Liver (tissue), 9 donors: Measurements from ENCODE around the gene PLA2G3. TPM values are rescaled to one million over a fixed set of nuclear protein-coding genes. Genes with fewer than 3 reads are reported as not detected.

Experiments
- DNase-seq: peaks from one replicate; pipeline ENCODE4 v3.0.0-alpha.2; 2017; ENCODE audit warnings: low spot score
- H3K27ac ChIP-seq, 2 donors: one replicate each; pipeline ENCODE4 v1.7.0; 2013; ENCODE audit warnings: inconsistent platforms in 2 of 2, low read length in 2 of 2, control low read depth in 1 of 2, low read depth in 1 of 2, mild to moderate bottlenecking in 1 of 2
- H3K27me3 ChIP-seq, 4 donors: one replicate each; pipeline versions ENCODE4 v1.6.1 to v1.7.0; 2013; ENCODE audit warnings: low read length in 3 of 4, inconsistent platforms in 1 of 4, mild to moderate bottlenecking in 1 of 4, moderate library complexity in 1 of 4; ENCODE audit not compliant: control insufficient read depth in 4 of 4, insufficient read depth in 4 of 4
- H3K36me3 ChIP-seq, 4 donors: one replicate each; pipeline versions ENCODE4 v1.6.1 to v1.7.0; 2013; ENCODE audit warnings: low read length in 3 of 4, mild to moderate bottlenecking in 3 of 4, low read depth in 1 of 4, moderate library complexity in 1 of 4; ENCODE audit not compliant: control insufficient read depth in 4 of 4, insufficient read depth in 3 of 4
- H3K4me1 ChIP-seq, 4 donors: one replicate each; pipeline versions ENCODE4 v1.6.1 to v1.7.0; 2013; ENCODE audit warnings: low read length in 3 of 4, mild to moderate bottlenecking in 3 of 4, moderate library complexity in 1 of 4; ENCODE audit not compliant: control insufficient read depth in 4 of 4, insufficient read depth in 4 of 4
- H3K4me3 ChIP-seq, 3 donors: one replicate each; pipeline versions ENCODE4 v1.6.1 to v1.7.0; 2013; ENCODE audit warnings: low read length in 3 of 3, control low read depth in 1 of 3, low read depth in 1 of 3, mild to moderate bottlenecking in 1 of 3
- H3K9ac ChIP-seq, 2 donors: one replicate each; pipeline ENCODE4 v1.7.0; 2013; ENCODE audit warnings: low read length in 2 of 2, mild to moderate bottlenecking in 2 of 2, moderate library complexity in 2 of 2, control low read depth in 1 of 2, low read depth in 1 of 2
- H3K9me3 ChIP-seq, 4 donors: one replicate each; pipeline versions ENCODE4 v1.6.1 to v1.7.0; 2013; ENCODE audit warnings: low read length in 3 of 4; ENCODE audit not compliant: control insufficient read depth in 4 of 4
- EGR1 ChIP-seq, 2 donors: IDR thresholded peaks; 2 replicates each; pipeline ENCODE4 v1.6.1; 2016 to 2018; ENCODE audit warnings: antibody characterized with exemption in 2 of 2, low read depth in 2 of 2
- FOXA1 ChIP-seq: IDR thresholded peaks from 2 replicates; pipeline ENCODE4 v1.6.1; 2016; ENCODE audit warnings: antibody characterized with exemption
- GABPA ChIP-seq, 2 donors: IDR thresholded peaks in 1 of 2; conservative IDR thresholded peaks in 1 of 2; 2 replicates each; pipeline ENCODE4 v1.6.1; 2016; ENCODE audit warnings: antibody characterized with exemption in 2 of 2, mild to moderate bottlenecking in 1 of 2, moderate library complexity in 1 of 2
- HNF4G ChIP-seq: IDR thresholded peaks from 2 replicates; pipeline ENCODE4 v1.6.1; 2016; ENCODE audit warnings: antibody characterized with exemption
- JUND ChIP-seq, 2 donors: IDR thresholded peaks; 2 replicates each; pipeline ENCODE4 v1.6.1; 2016; ENCODE audit warnings: antibody characterized with exemption in 2 of 2
- NR2F2 ChIP-seq: IDR thresholded peaks from 2 replicates; pipeline ENCODE4 v1.6.1; 2016; ENCODE audit warnings: antibody characterized with exemption
- RAD21 ChIP-seq, 2 donors: IDR thresholded peaks; 2 replicates each; pipeline ENCODE4 v1.6.1; 2016; ENCODE audit warnings: antibody characterized with exemption in 2 of 2, mild to moderate bottlenecking in 2 of 2
- RXRA ChIP-seq, 2 donors: IDR thresholded peaks; 2 replicates each; pipeline ENCODE4 v1.6.1; 2017 to 2018; ENCODE audit warnings: antibody characterized with exemption in 2 of 2, mild to moderate bottlenecking in 1 of 2
- SP1 ChIP-seq: IDR thresholded peaks from 2 replicates; pipeline ENCODE4 v1.6.1; 2018; ENCODE audit warnings: antibody characterized with exemption, mild to moderate bottlenecking
- TAF1 ChIP-seq: conservative IDR thresholded peaks from 2 replicates; pipeline ENCODE4 v1.6.1; 2016; ENCODE audit warnings: antibody characterized with exemption, mild to moderate bottlenecking
- WGBS: extraction: QIAGEN DNeasy Blood & Tissue Kit; methylation state at CpG from one replicate; pipeline ENCODE4 v1.1.7; 2013; 5-methylcytosine and 5-hydroxymethylcytosine counted together
- polyA plus RNA-seq, 2 donors: library from polyadenylated mRNA; stranded (reverse) in 1 of 2; unstranded in 1 of 2; fragments of 200-250 nt in 1 of 2; fragments of >200 nt in 1 of 2; fragmentation: Nextera tagmentation in 1 of 2; extraction: Ambion mirVana in 1 of 2; gene quantifications; one replicate each; pipeline versions ENCODE4 v1.2.1 to v1.2.3, GENCODE V29; 2013 to 2015
- total RNA-seq, 2 donors: library from RNA; depleted of rRNA; stranded (reverse); fragments of >200 nt; gene quantifications; one replicate each; pipeline ENCODE4 v1.2.3, GENCODE V29; 2014
- TF ChIP-seq, protein P1 (sequence below): IDR thresholded peaks from 2 replicates; pipeline ENCODE4 v1.6.1; 2016; ENCODE audit warnings: antibody characterized with exemption, mild to moderate bottlenecking
- TF ChIP-seq, protein P2 (sequence below): IDR thresholded peaks from 2 replicates; pipeline ENCODE4 v1.6.1; 2016; ENCODE audit warnings: antibody characterized with exemption
- TF ChIP-seq, protein P3 (sequence below): IDR thresholded peaks from 2 replicates; pipeline ENCODE4 v1.6.1; 2016; ENCODE audit warnings: antibody characterized with exemption
- TF ChIP-seq, protein P4 (sequence below): IDR thresholded peaks from 2 replicates; pipeline ENCODE4 v1.6.1; 2016; ENCODE audit warnings: antibody characterized with exemption
- TF ChIP-seq, protein P5 (sequence below): fragments of 150-350 bp; IDR thresholded peaks from 2 replicates; pipeline ENCODE4 v1.5.1; 2017; ENCODE audit warnings: improper control_type of control experiment, low read depth, low read length; ENCODE audit not compliant: missing input control
- donor health status: healthy.
- donor health status: healthy.
- donor health status: healthy.
- donor health status: healthy.
- donor health status: healthy.

Gene PLA2G3
- total and polyA plus RNA-seq, 4 donors: not detected

DNA sequence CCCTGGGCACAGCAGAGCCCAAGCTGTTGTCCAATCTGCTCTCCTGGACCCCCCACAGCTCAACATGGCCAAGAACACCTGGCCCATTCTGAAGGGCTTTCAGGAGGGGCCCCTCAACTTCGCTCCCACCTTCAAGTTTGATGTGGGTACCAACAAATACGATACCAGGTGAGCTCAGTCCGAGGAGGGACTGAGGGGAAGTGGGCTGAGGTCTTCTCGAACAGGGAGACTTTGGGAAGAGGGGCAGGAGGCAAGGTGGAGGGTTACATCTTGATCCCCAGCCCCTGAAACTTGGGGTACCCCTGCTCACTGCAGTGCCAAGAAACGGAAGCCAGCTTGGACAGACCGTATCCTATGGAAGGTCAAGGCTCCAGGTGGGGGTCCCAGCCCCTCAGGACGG lies 12.2 kb downstream of the PLA2G3 start:
- Histone ChIP-seq H3K9me3 (no peaks in the 10 kb centered on the region), H3K9ac (no peak overlapping the region), H3K4me3 (no peak overlapping the region), H3K27me3 (no peaks in the 10 kb centered on the region), H3K27ac (no peak overlapping the region), H3K4me1 (peaks cover 0 to under 1% (median 0%) of the 10 kb centered on the region in 4 donors), H3K36me3 (no peaks in the 10 kb centered on the region)
- TF ChIP-seq TAF1 (no peak), JUND (IDR thresholded peaks at IDR 0.05) (no peak), GABPA (IDR thresholded peaks at IDR 0.05 in 1 of 2, conservative IDR thresholded peaks at IDR 0.05 in 1 of 2) (no peak), HNF4G (no peak), SP1 (no peak)
- DNase-seq: no peak
- WGBS: 92% methylated on average over 7 of the region's 7 CpGs

DNA sequence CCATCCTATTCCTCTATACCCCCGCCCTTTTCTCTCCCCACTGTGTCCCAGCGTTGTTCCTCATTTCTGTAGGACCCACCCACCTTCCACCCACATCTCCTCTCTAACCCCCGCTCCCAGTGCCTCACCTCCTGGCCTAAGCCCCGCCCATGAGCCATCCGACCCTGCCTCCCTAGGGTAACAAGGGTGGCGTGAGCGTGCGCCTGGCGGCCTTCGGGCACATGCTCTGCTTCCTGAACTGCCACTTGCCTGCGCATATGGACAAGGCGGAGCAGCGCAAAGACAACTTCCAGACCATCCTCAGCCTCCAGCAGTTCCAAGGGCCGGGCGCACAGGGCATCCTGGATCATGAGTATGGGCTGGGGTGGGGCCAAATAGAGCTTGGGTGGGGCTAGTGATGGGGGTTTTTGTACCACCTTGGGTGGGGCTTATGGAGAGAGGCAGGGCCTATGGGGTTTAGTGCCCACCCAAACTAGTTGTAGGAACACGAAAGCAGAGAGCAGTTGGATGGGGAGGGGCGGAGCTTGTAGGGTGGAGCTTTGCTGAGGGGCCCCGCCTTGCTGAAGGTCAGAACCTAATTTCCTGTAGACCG lies 13.0 kb downstream of the PLA2G3 start:
- Histone ChIP-seq H3K9me3 (no peaks in the 10 kb centered on the region), H3K4me3 (no peak overlapping the region), H3K36me3 (no peaks in the 10 kb centered on the region), H3K9ac (no peak overlapping the region), H3K27me3 (no peaks in the 10 kb centered on the region), H3K4me1 (peaks cover 0 to 9% (median 3%) of the 10 kb centered on the region in 4 donors), H3K27ac (no peak overlapping the region)
- no peak for DNase-seq
- TF ChIP-seq, protein P1, sequence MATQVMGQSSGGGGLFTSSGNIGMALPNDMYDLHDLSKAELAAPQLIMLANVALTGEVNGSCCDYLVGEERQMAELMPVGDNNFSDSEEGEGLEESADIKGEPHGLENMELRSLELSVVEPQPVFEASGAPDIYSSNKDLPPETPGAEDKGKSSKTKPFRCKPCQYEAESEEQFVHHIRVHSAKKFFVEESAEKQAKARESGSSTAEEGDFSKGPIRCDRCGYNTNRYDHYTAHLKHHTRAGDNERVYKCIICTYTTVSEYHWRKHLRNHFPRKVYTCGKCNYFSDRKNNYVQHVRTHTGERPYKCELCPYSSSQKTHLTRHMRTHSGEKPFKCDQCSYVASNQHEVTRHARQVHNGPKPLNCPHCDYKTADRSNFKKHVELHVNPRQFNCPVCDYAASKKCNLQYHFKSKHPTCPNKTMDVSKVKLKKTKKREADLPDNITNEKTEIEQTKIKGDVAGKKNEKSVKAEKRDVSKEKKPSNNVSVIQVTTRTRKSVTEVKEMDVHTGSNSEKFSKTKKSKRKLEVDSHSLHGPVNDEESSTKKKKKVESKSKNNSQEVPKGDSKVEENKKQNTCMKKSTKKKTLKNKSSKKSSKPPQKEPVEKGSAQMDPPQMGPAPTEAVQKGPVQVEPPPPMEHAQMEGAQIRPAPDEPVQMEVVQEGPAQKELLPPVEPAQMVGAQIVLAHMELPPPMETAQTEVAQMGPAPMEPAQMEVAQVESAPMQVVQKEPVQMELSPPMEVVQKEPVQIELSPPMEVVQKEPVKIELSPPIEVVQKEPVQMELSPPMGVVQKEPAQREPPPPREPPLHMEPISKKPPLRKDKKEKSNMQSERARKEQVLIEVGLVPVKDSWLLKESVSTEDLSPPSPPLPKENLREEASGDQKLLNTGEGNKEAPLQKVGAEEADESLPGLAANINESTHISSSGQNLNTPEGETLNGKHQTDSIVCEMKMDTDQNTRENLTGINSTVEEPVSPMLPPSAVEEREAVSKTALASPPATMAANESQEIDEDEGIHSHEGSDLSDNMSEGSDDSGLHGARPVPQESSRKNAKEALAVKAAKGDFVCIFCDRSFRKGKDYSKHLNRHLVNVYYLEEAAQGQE: no peak
- TF ChIP-seq JUND (IDR thresholded peaks at IDR 0.05) (no peak), RXRA (IDR thresholded peaks at IDR 0.05) (no peak), HNF4G (no peak), NR2F2 (no peak), TAF1 (no peak), SP1 (no peak), FOXA1 (no peak)
- TF ChIP-seq, protein P2, sequence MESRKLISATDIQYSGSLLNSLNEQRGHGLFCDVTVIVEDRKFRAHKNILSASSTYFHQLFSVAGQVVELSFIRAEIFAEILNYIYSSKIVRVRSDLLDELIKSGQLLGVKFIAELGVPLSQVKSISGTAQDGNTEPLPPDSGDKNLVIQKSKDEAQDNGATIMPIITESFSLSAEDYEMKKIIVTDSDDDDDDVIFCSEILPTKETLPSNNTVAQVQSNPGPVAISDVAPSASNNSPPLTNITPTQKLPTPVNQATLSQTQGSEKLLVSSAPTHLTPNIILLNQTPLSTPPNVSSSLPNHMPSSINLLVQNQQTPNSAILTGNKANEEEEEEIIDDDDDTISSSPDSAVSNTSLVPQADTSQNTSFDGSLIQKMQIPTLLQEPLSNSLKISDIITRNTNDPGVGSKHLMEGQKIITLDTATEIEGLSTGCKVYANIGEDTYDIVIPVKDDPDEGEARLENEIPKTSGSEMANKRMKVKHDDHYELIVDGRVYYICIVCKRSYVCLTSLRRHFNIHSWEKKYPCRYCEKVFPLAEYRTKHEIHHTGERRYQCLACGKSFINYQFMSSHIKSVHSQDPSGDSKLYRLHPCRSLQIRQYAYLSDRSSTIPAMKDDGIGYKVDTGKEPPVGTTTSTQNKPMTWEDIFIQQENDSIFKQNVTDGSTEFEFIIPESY: no peak
- TF ChIP-seq, protein P3, sequence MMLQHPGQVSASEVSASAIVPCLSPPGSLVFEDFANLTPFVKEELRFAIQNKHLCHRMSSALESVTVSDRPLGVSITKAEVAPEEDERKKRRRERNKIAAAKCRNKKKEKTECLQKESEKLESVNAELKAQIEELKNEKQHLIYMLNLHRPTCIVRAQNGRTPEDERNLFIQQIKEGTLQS: no peak
- TF ChIP-seq, protein P4, sequence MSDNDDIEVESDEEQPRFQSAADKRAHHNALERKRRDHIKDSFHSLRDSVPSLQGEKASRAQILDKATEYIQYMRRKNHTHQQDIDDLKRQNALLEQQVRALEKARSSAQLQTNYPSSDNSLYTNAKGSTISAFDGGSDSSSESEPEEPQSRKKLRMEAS: no peak
- WGBS: 66% methylated on average over 19 of the region's 19 CpGs

DNA sequence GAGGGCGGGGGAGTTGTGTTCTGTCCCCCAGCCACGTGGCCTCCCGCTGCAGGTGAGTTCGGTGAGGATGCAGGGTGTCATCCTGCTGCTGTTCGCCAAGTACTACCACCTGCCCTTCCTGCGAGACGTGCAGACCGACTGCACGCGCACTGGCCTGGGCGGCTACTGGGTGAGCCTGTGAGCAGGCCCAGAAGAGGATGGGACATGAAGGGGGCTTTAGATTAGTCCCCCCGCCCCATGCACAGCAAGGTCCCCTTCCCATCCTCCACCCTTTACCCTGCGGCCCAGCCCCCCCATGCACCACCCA lies 13.5 kb downstream of the PLA2G3 start:
- Histone ChIP-seq H3K4me3 (no peak overlapping the region), H3K4me1 (peaks cover 0 to 9% (median 3%) of the 10 kb centered on the region in 4 donors), H3K36me3 (no peaks in the 10 kb centered on the region), H3K27me3 (no peaks in the 10 kb centered on the region), H3K27ac (no peak overlapping the region), H3K9ac (no peak overlapping the region), H3K9me3 (no peaks in the 10 kb centered on the region)
- TF ChIP-seq, protein P5, sequence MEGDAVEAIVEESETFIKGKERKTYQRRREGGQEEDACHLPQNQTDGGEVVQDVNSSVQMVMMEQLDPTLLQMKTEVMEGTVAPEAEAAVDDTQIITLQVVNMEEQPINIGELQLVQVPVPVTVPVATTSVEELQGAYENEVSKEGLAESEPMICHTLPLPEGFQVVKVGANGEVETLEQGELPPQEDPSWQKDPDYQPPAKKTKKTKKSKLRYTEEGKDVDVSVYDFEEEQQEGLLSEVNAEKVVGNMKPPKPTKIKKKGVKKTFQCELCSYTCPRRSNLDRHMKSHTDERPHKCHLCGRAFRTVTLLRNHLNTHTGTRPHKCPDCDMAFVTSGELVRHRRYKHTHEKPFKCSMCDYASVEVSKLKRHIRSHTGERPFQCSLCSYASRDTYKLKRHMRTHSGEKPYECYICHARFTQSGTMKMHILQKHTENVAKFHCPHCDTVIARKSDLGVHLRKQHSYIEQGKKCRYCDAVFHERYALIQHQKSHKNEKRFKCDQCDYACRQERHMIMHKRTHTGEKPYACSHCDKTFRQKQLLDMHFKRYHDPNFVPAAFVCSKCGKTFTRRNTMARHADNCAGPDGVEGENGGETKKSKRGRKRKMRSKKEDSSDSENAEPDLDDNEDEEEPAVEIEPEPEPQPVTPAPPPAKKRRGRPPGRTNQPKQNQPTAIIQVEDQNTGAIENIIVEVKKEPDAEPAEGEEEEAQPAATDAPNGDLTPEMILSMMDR: no peak
- TF ChIP-seq RAD21 (IDR thresholded peaks at IDR 0.05) (no peak), HNF4G (no peak), EGR1 (IDR thresholded peaks at IDR 0.05; ENCODE audit: low read depth in 2 of 2) (no peak), FOXA1 (no peak)
- TF ChIP-seq, protein P4: no peak
- WGBS: 89% methylated on average over 13 of the region's 13 CpGs
- DNase-seq: no peak
